Panc1 (cell line): Measurements from ENCODE around the gene PLGRKT. TPM values are rescaled to one million over a fixed set of nuclear protein-coding genes. Genes with fewer than 3 reads are reported as not detected.

Experiments
- ATAC-seq: fragments of 200-7000 bp; cut with Tn5 transposase; 2 replicates; pipeline ENCODE4 v1.9.1; 2020; ENCODE audit warnings: mild to moderate bottlenecking, moderate library complexity
- BruUV-seq: library from RNA; stranded (reverse); fragments of 400-500 nt; replicated peaks from 2 replicates; lab custom pipeline; 2021; lab: Mats Ljungman, UMichigan
- CTCF ChIA-PET: fragments of 300-600 bp; sonication (Branson Sonifier 250); formaldehyde crosslinking; loops from one replicate; lab custom pipeline; 2022; ENCODE audit warnings: antibody characterized with exemption; lab: Charles Lee
- POLR2A ChIA-PET: fragments of 300-600 bp; sonication (Branson Sonifier 250); formaldehyde crosslinking; loops from one replicate; lab custom pipeline; 2022; ENCODE audit warnings: antibody characterized with exemption; lab: Charles Lee
- DNase-seq: peaks from one replicate; pipeline ENCODE4 v3.0.0-alpha.2; 2010; ENCODE audit warnings: low read depth, low spot score
- H3K27ac ChIP-seq: 2 replicates; pipeline ENCODE4 v1.5.1; 2011; ENCODE audit warnings: mild to moderate bottlenecking, low read length, inconsistent platforms
- H3K27me3 ChIP-seq: fragments of 200-500 bp; sonication (Bioruptor generic); 2 replicates; pipeline ENCODE4 v1.6.0; 2014; ENCODE audit warnings: low read length, inconsistent platforms; ENCODE audit not compliant: control insufficient read depth, insufficient read depth
- H3K36me3 ChIP-seq: fragments of 200-500 bp; sonication (Bioruptor generic); 2 replicates; pipeline ENCODE4 v1.5.1; 2014; ENCODE audit warnings: inconsistent platforms, mild to moderate bottlenecking, low read length, moderate library complexity; ENCODE audit not compliant: control insufficient read depth, insufficient read depth
- H3K4me1 ChIP-seq: 2 replicates; pipeline ENCODE4 v1.5.1; 2011; ENCODE audit warnings: inconsistent platforms, mild to moderate bottlenecking, low read length, moderate library complexity; ENCODE audit not compliant: control insufficient read depth, insufficient read depth
- H3K4me3 ChIP-seq, 2 experiments: 2 replicates each; pipeline ENCODE4 v1.5.1; 2011 to 2012; ENCODE audit warnings: low read depth in 2 of 2, low read length in 2 of 2, mild to moderate bottlenecking in 2 of 2, inconsistent platforms in 1 of 2, moderate library complexity in 1 of 2
- H3K9me3 ChIP-seq: fragments of 200-500 bp; sonication (Bioruptor generic); 2 replicates; pipeline ENCODE4 v1.5.1; 2014; ENCODE audit warnings: low read depth, mild to moderate bottlenecking, inconsistent platforms, low read length, moderate library complexity; ENCODE audit not compliant: control insufficient read depth, insufficient read depth
- POLR2AphosphoS5 ChIP-seq: IDR thresholded peaks from 2 replicates; pipeline ENCODE4 v1.6.1; 2012; ENCODE audit warnings: mild to moderate bottlenecking, low read depth, low read length, moderate library complexity
- SIN3A ChIP-seq: IDR thresholded peaks from 2 replicates; pipeline ENCODE4 v1.6.1; 2012; ENCODE audit warnings: low read depth, mild to moderate bottlenecking, low read length, moderate library complexity, borderline replicate concordance; ENCODE audit not compliant: insufficient read depth
- TCF7L2 ChIP-seq: IDR thresholded peaks from 2 replicates; pipeline ENCODE4 v1.6.1; 2011; ENCODE audit warnings: mild to moderate bottlenecking, low read depth, low read length, inconsistent platforms
- in situ Hi-C: cut with HindIII; loops from 2 replicates; pipeline ENCODE4 v1.10.0; 2016; ENCODE audit warnings: low sequenced_read_pairs, low pct_unique_long_range_greater_than_20kb
- intact Hi-C: fragments of 100-400 bp; cut with micrococcal nuclease; formaldehyde crosslinking; loops from one replicate; pipeline ENCODE4 v1.10.0; 2022; ENCODE audit not compliant: unreplicated experiment
- total RNA-seq: library from RNA; stranded (reverse); gene quantifications from one replicate; pipeline ENCODE4 v1.2.1, GENCODE V29; 2021; ENCODE audit not compliant: unreplicated experiment
- TF ChIP-seq, protein P1 (sequence below): fragments of 450-650 bp; IDR thresholded peaks from 2 replicates; pipeline ENCODE4 v1.5.1; 2017; ENCODE audit warnings: mild to moderate bottlenecking
- TF ChIP-seq, protein P2 (sequence below), 2 experiments: IDR thresholded peaks; 2 replicates each; pipeline ENCODE4 v1.6.1; 2011 to 2012; ENCODE audit warnings: low read depth in 2 of 2, control low read depth in 1 of 2, low read length in 1 of 2, mild to moderate bottlenecking in 1 of 2, moderate library complexity in 1 of 2; ENCODE audit not compliant: insufficient read depth in 1 of 2

The PLGRKT gene
- total RNA-seq, 1 experiment from 2014 or later = 9.3 TPM

DNA sequence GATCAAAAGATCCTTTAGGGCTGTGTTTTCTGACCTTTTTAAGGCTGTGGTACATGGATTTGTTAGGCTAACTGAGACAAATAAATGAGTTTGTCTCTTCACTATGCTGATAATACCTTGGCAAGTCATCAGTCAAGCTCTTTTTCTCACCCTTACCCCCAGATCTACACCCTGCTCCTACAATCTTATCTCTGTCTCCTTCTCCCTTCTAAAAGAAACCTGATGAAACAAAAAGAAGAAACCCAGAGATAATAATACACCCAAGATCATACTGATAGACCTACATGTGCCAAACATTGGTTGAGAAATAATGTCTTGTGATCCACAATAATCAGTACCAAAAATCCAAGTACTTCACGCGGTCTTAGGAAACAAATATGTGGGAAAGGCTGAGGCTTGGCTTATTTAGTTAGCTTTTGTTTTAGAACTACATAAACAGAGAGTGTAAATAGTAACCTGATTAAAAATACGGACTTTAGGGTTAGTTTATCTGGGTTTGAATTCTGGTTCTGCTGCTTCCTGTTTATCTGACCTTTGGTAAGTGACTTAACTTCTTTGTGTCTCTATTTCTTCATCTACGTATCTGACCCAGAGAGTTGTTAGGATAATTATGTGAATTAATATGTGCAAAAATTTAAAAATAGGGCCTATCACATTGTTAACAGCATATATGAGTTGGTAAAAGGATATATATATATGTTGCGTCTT lies 47.8 kb upstream of the PLGRKT start:
- Histone ChIP-seq H3K36me3 (no peaks in the 10 kb centered on the region), H3K4me3 (no peak overlapping the region), H3K9me3 (no peaks in the 10 kb centered on the region), H3K27ac (no peak overlapping the region), H3K4me1 (no peaks in the 10 kb centered on the region), H3K27me3 (no peaks in the 10 kb centered on the region)
- TF ChIP-seq POLR2AphosphoS5 (no peak), TCF7L2 (no peak)
- TF ChIP-seq, protein P1, sequence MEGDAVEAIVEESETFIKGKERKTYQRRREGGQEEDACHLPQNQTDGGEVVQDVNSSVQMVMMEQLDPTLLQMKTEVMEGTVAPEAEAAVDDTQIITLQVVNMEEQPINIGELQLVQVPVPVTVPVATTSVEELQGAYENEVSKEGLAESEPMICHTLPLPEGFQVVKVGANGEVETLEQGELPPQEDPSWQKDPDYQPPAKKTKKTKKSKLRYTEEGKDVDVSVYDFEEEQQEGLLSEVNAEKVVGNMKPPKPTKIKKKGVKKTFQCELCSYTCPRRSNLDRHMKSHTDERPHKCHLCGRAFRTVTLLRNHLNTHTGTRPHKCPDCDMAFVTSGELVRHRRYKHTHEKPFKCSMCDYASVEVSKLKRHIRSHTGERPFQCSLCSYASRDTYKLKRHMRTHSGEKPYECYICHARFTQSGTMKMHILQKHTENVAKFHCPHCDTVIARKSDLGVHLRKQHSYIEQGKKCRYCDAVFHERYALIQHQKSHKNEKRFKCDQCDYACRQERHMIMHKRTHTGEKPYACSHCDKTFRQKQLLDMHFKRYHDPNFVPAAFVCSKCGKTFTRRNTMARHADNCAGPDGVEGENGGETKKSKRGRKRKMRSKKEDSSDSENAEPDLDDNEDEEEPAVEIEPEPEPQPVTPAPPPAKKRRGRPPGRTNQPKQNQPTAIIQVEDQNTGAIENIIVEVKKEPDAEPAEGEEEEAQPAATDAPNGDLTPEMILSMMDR = no peak
- in situ Hi-C loops = no loop called here
- BruUV-seq = no TSS peak
- ChIA-PET CTCF (no interaction called here), POLR2A (no interaction called here)
- DNase-seq = no peak
- ATAC-seq = no peak
- intact Hi-C loops = no loop called here

DNA sequence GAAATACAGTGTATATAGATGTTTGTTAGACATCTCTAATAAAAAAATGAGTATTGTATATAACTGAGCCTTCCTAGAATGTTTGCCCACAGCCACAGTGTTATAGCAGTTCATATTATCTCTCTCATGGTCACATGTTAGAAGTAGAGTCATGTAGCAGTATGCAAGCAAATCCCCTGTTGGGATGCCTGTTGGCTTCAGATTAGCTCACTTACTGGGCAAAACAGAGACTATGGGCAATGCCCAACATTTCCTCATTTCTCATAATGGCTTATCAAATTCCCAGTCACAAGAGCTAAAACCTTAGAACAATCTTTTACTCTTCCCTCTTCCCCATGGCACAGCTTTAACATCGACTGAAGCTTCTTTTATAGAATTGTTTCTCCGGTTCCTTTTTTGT lies 45.6 kb upstream of the PLGRKT start:
- no peaks in the 10 kb centered on the region for H3K27me3 ChIP-seq
- H3K9me3 ChIP-seq = no peaks in the 10 kb centered on the region
- ChIA-PET POLR2A (interaction anchor here (0.7 kb wide), 1 partner anchor 365 kb away, joined by 8 read pairs; no protein-coding TSS in a partner anchor), CTCF (no interaction called here)
- no peak overlapping the region for H3K27ac ChIP-seq
- H3K4me1 ChIP-seq = no peaks in the 10 kb centered on the region
- DNase-seq (no peak), ATAC-seq (no peak)
- TF ChIP-seq POLR2AphosphoS5 = no peak
- TF ChIP-seq, protein P1 = no peak
- TF ChIP-seq, protein P2, sequence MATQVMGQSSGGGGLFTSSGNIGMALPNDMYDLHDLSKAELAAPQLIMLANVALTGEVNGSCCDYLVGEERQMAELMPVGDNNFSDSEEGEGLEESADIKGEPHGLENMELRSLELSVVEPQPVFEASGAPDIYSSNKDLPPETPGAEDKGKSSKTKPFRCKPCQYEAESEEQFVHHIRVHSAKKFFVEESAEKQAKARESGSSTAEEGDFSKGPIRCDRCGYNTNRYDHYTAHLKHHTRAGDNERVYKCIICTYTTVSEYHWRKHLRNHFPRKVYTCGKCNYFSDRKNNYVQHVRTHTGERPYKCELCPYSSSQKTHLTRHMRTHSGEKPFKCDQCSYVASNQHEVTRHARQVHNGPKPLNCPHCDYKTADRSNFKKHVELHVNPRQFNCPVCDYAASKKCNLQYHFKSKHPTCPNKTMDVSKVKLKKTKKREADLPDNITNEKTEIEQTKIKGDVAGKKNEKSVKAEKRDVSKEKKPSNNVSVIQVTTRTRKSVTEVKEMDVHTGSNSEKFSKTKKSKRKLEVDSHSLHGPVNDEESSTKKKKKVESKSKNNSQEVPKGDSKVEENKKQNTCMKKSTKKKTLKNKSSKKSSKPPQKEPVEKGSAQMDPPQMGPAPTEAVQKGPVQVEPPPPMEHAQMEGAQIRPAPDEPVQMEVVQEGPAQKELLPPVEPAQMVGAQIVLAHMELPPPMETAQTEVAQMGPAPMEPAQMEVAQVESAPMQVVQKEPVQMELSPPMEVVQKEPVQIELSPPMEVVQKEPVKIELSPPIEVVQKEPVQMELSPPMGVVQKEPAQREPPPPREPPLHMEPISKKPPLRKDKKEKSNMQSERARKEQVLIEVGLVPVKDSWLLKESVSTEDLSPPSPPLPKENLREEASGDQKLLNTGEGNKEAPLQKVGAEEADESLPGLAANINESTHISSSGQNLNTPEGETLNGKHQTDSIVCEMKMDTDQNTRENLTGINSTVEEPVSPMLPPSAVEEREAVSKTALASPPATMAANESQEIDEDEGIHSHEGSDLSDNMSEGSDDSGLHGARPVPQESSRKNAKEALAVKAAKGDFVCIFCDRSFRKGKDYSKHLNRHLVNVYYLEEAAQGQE (IDR thresholded peaks at IDR 0.05; ENCODE audit: insufficient read depth in 1 of 2, low read depth in 2 of 2, low read length in 1 of 2) = no peak
- TF ChIP-seq SIN3A = no peak
- TF ChIP-seq TCF7L2 = no peak
- no TSS peak for BruUV-seq
- no peaks in the 10 kb centered on the region for H3K36me3 ChIP-seq
- in situ Hi-C loops = no loop called here
- H3K4me3 ChIP-seq = no peak overlapping the region
- intact Hi-C loops = no loop called here
